Right forelimb (tissue), 1 donor: Measurements from ENCODE around the gene ZBTB38.

ENCODE experiments used
- DNase-seq: peaks from one replicate; pipeline ENCODE4 v3.0.0-alpha.2; 2018

The ZBTB38 gene, protein sequence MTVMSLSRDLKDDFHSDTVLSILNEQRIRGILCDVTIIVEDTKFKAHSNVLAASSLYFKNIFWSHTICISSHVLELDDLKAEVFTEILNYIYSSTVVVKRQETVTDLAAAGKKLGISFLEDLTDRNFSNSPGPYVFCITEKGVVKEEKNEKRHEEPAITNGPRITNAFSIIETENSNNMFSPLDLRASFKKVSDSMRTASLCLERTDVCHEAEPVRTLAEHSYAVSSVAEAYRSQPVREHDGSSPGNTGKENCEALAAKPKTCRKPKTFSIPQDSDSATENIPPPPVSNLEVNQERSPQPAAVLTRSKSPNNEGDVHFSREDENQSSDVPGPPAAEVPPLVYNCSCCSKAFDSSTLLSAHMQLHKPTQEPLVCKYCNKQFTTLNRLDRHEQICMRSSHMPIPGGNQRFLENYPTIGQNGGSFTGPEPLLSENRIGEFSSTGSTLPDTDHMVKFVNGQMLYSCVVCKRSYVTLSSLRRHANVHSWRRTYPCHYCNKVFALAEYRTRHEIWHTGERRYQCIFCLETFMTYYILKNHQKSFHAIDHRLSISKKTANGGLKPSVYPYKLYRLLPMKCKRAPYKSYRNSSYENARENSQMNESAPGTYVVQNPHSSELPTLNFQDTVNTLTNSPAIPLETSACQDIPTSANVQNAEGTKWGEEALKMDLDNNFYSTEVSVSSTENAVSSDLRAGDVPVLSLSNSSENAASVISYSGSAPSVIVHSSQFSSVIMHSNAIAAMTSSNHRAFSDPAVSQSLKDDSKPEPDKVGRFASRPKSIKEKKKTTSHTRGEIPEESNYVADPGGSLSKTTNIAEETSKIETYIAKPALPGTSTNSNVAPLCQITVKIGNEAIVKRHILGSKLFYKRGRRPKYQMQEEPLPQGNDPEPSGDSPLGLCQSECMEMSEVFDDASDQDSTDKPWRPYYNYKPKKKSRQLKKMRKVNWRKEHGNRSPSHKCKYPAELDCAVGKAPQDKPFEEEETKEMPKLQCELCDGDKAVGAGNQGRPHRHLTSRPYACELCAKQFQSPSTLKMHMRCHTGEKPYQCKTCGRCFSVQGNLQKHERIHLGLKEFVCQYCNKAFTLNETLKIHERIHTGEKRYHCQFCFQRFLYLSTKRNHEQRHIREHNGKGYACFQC (N-terminal part only)

DNA sequence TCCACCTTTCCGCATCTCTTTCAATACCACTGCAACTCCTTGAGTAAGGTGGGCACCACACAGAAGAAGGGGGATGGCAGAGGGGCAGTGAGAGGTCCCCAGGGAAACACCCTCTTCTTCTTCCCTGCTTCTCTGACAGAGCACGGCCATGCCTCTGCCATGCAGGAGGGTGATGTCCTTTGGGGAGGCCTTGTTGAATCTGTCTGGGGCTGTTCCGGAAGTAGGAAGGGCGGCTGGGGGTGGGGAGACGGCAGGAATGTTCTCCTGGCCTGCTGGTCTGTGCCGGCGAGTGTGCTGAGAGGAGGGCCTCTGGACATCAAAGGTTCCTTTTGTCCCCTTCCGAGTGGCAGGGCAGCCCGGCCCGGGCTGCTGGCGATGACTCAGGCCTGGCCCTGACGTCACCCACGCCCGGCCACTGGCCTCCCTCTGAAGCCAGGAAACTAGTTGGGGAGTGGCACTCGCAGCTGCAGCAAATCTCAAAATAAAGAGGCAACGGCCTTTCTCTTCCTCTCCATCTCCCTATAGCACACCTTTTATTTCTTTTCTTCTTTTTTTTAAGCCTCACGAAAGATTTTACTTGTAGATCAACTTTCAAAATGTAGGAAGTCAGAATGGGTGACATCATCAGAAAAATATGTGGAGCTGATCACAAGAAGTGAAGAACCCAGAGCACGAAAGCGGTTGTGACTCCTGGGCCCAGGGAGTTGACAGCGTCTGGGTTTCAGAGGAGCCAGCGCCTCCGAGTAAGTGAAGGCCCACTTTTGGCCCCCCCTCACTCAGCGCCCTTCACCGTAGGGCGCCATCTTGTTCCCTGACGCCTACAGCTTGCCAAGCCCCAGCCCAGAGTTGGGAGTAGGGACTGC, at the start of gene ZBTB38:
Gene ZBTB38 (plus strand): TSS at position 443 of the 863 bp plus-strand sequence. CDS start 73,885 bp downstream, outside the sequence.
- DNase-seq, result peak; percentile 84

DNA sequence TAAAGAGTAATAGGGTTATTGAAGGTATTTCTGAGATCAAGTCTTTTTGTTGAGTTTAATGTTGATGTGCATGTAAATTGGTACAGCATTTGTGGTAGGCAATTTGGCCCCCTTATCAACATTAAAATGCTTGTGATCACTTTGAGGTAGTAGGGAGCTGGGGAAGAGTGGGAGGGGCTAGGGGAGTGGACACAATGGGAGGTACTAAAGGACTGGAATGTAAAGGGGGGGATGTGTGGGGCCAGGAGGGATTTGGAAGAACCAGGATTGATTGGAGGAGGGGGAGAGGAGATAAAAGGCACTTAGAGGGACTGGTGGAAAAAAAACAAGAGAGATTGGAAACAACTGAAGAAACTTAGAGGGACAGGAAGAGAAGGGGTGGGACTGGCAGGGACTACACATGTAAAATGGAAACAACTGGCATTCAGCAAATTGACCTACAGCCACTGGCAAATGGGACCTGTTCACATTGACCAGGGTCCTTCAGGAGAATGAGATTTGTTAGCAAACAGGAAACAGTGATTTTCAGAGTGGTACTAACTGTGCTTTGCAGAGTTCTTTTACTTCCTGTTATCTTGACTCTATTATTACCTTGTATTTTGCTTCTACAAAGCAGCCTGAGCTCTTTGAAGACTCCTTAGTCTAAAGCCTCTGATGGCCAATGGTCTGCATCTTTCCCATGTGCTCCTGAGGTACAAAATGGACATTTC, 47.8 kb upstream of the ZBTB38 start:
- DNase-seq, result no peak

DNA sequence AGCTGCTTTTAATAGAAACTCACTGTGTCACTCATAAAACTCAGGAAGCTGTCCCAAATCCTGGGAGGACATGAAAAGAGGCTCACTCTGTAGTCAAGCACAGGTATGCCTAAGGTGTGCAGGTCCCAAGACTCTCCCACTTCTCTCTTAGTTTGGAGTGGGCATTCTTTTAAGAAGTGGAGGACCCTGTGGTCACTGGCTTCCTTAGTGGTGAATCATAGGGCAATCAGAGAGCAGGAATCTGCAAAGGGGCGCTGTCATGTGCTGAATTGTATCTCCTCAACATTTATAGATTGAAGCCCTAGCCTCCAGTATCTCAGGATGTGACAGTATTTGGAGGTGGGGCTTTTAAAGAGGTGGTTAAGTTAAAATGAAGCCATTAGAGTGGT, 47.2 kb upstream of the ZBTB38 start:
- DNase-seq, result no peak

DNA sequence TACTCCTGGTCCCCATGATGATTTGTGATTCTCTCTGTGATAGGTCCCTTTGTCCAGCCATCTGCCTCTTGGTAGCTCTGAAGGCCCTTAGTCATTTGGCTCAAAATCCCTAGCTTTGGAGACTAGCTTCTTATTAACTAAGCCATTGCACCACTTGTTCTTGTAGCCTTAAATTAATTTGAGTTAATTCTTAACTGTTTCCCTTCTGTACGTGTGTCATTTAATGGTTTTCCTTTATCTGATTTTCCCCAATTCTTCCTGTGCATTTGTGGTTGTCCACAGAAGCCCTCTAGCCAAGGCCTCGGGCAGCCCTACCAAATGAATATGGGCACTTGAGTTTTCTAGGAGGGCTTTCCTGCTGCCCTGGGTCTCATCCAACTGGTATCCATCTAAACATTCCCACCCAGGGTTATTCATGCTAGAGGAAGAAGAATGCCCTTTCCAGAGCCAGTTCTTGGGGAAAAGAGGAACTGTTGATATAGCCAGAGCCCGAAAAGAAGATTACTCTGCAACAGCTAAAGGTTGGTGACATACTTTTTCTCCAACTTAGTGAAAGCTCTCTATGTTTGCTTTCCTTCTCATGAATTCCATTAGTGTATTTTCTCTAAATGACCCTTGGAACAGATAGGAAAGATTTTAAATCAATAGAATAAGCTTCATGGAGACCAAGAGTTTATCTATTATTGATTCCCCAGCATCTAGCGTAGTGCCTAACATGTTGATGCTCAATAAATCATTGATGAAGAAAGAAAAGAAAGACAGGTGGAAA, 44.2 kb upstream of the ZBTB38 start:
- DNase-seq, result no peak

DNA sequence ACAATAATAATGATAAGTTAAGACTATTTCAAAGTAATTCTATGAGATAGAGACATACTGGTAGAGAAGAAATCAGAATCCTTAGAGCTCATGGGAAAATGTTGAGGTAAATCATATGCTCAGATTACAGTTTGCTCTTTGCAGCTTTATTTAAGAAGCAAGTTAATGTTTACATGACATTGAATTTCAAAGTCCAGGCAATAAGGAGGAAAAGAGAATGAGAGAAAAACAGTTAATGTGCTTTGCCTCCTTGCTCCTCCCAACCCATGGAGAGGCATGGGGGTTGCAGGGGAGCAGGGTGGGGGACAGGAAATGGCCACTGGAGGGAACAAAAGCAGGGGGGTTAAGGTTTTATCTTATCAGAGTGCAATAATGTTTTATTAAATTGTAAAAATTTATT, 42.2 kb upstream of the ZBTB38 start:
- DNase-seq, result no peak

DNA sequence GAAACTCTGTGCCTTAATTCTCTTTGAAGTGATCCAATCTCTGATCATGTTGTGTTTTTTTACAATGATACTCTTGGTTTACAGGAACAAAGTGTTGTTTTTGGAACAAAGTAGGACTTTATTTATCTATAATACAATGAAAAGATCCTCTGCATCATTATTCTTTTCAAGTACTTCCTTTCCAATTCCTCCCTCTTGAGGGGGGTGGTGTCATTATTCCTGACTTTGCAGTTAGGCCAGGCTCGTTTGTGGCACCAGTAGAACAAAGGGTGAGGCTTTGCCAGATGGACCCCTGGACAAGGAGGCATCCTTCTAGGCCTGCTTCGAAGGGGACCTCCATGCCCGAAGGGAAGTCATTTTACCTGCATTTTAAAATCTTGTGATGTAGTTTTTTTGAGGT, 41.7 kb upstream of the ZBTB38 start:
- no peak for DNase-seq

DNA sequence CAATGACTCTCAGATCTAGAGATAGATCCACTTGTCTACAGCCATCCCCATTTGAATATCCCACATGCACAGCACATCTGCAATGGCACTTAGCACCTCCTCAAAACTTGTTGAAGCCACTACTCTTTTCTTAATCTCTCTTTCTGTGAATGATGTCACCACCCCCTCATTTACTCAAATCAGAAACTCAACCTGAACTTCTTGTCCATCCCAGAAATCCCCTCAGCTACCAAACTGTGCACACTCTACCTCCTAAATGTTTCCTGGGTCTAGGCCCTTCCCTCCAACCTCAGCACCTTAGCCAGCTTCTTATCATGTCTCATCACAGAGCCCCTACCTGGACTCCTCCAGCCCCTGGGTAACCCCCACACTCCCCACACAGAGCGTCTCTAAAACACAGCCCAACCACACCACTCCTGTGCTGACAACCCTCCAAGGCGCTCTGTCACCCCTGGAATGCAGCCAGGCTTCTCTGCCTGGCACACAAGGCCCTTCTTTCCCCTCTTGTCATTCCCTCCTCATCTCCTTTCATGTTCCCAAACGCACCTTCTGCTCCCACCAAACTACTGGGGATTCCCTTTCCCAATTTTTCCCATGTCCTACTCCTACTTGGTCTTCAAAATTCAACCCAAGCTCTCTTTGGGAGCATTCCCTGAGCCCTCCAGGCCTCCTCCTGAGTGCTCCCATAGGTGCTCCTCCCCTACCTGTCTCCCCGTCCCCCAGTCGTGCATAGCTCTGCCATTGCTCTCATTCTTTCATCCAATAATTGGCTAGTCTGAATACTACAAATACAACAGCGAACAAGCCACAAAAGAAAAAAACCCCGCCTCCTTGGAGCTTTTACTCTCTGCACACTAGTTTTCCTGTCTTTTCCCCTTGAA, 39.8 kb upstream of the ZBTB38 start:
- no peak for DNase-seq

DNA sequence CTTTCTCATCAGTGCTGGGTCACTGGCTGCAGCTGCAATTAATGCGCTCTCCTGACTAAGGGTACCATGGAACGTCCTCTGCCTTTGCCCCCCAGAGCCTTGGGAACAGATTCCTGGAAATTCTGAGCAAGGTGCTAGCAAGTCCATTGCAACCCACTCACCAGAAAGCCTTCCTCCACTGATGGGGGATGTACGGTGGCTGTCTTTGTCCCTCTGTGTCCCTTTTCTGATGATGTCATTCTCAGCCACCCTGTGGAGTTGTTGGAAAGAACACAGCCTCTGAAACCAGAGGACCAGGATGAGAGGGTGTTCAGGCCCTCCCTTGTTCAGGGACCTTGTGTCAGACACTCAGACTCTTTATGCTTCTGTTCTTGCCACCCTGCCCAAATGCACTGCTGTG, 38.1 kb upstream of the ZBTB38 start:
- DNase-seq, result no peak

DNA sequence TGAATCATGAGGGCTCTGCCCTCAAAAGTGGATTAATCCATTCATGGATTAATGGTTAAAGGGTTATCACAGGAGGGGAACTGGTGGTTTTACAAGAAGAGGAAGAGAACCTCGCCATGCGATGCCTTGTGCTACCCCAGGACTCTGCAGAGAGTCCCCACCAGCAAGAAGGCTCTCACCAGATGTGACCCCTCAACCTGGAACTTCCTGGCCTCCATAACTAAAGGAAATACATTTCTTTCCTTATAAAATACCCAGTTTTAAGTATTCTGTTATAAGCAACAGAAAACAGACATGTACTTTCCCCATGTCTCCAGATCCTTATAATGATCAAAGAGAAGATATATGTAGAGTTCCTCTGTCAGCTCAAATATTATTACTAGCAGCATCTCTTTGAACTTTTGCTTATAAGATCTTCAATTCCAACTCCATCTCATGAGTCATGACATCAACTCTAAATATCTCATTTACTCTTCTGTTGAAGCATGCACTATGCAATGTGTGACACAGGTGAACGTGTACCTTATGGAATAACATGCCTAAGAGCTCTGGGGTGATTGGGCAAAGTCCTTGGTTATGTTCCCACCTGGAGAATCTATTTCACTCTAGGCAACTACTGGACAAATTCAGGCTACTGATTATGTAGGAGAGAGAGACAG, 37.5 kb upstream of the ZBTB38 start:
- no peak for DNase-seq

DNA sequence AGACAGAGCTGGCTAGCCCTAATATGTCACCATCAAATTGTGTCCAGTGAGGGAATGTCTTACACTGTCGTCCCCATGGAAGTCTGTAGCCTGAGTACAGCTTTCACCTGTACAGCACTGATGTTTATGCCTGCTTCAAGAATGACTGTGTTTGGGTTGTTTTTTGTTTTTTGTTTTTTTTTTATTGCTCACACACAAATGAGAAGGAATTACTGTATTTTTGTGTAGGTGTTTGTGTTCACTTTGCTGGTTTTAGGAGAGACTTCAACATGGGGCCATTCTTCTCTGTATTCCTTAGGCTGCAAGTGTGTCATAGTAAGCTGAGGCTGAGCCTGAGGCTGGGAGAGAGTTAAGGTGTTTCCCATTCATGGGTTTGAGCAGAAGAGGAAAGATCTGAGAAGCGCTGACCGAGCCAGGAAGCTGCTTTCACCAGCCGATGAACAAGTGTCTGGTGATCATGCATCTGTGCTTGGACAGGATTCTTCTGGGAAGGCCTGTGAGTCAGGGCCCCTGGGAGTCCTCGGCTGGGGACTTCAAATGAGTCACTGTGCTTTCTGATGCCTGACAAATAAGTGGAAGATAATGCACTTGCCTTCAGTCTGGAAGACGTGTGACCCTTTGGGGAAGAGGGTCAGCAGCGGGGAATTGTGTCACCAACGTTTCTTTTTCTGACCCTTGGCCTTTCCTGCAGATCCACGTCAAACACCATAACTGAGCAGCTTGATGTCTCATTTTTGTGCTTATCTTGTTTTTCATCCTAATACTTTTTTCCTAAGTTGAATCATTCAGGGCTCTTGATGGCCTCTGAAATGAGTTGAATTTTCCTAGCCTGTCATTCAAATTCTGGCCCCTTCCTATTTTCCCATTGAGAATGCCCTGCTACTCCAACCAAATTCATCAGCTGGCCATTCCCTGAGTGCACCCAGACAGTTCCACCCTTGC, 36.7 kb upstream of the ZBTB38 start:
- no peak for DNase-seq

DNA sequence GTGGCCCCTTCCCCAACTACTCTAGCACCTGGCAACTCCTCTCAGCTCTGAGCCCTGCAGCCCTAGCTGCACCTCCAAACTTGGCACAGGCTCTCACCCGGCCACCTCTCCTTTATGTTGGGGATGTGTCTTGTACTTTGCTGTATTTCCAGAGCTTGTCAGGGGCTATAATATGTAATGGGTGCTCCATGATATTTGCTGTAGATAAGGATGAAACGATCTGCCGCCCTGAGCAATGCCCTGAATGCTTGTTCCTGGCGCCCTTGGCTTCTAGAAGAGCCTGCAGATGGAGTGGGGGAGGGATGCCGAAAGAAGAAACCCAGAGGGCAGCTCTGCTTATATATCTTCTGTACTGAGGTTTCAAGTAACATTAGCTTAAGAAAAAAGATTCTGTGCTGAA, 35.9 kb upstream of the ZBTB38 start:
- DNase-seq, result no peak

DNA sequence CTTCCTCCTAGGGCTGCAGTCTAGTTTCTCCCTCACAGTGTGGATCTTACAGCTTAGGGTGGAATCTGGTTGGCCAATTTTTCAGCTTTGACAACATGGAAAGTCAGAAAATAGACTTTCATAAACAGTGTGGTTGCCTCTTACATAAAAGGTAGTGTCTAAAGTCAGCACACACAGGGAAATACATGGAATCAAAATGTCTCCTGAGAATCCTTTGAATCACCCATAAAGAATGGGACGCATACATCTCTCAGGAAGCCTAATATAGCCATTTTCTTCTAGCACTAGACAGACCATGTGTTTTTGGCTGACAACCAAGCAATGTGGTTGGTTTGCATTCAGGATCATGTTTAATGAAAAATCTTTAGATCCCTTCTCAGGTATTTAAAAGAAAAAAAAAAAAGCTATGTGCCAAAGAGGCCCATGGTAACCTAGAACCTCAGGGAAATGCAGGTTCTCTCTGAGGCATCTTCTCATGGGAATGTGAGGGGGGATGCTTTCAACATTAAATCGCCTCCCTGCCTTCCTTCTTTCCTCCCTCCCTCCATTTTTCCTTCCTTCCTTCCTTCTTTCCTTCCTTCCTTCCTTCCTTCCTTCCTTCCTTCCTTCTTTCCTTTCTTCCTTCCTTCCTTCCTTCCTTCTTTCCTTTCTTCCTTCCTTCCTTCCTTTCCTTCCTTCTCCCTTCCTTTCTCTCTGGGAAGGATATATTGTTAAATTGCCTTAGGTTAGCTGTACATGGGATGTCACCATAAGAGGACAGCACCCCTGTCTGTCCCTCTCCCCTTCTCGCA, 34.3 kb upstream of the ZBTB38 start:
- DNase-seq, result no peak

DNA sequence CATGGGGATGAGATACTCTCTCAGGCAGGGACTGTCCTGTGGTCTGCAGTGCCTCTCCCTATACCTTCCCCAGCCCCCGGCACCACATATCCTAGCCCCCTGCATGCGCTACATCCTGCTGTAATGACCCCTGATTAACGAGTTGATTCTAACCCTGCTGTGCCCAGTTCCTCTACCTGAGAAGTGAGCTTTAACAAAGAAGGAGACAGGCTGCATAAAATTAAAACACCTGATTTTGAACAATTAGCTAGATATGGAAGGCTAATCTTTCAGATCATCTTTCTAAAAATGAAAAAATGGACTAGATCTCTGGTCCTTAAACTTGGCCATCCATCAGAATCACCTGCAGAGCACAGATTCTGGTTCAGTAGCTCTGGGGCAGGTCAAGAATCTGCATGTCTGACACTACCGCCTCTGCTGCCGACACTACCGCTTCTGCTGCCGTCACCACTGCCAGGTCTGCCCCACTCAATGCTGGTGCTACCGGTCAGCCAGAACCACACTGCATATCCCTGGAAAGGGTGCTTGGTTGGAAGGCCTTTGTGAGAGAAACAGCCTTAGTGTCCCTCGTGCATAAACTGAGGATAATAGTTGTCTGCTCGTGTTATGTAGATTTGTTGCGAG, 33.6 kb upstream of the ZBTB38 start:
- DNase-seq, result no peak

DNA sequence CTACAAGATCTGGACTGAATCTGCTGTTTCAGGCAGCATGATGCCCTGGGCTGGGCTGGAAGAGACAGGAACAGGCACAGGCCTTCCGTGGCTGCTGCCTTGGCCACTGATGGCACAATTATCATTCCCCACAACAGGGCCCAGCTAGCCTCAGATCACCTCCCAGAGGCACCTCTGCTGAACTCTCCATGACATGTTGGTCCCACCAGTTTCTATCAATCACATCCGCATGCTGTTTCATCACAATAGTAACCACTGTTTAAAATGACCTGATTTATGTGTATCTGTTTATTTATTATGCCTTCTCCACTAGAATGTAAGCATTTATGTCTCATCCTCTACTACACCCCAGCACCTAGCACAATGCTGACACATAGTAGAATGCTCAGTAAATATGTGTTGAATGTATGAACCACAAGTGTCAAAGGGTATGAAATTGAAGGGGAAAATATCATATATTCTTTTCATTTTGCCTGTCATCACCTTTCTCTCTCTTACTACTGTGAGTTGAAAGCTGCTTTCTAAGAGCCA, 32.7 kb upstream of the ZBTB38 start:
- DNase-seq, result no peak

DNA sequence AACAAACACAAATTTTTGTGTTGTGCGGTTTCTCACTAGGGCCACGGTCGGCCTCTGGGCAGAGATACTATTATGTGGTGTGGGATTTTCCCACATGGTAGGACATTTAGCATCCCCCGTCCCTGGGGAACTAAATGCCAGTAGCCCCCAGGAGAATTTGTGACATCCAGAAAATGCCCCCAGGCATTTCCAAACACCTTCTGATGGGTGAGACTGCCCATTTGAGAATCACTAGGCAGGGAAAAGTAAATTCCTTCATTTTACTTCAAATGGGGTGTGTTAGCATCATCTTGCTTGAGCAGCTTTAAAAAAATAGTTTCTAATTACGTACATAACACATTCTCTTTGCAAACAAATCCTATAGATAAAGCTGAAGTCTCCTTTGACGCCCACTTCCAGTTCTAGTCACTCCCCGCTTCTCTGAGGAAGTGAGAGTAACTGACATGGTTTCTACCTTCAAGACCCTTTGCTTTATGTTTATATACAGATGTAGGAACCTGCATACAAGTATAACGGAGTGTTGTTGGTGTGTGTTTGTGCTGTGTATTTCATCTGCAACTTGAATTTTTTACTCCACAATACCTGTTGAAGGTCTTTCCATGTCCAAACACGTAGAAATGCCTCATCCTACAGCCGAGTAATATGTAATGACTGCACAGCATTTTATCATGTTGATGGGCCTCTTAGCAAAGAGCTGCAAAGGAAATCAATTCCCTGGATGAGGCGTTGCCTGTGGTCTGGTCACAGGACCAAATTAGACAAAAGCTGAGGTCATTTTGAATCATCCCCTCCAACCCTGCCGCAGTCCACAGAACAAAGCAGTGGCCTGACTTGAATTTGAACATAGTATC, 31.4 kb upstream of the ZBTB38 start:
- DNase-seq, result no peak

DNA sequence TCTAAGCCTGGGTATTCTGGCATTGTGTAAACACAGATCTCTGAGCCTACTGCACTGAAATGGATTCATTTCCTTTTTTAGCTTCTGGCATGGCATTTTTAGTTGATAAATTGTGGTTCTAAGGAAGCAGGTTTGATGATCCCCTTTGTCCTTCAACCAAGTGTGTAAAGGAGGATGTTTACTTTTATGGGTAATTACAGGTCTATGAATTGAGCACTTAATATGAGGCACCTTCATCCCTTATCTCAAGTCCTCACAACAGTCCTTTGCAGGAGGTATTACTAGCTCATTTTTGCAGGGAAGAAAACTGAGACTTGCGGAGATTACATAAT, 30.8 kb upstream of the ZBTB38 start:
- no peak for DNase-seq
